ENCODE measurements around the gene SFTPA2. TPM values are rescaled to one million over a fixed set of nuclear protein-coding genes. Genes with fewer than 3 reads are reported as not detected.
A peak's percentile ranks its signal among the peaks of the same experiment; 100 is the strongest.
"Not testable (repeated sequence)": the region's sequence is repeated elsewhere in the genome, so short reads cannot be mapped to it uniquely, and the experiment has no call there.

SFTPA2 gene
- total RNA-seq (2014; rRNA removed; shearing (Covaris generic)) = not detected in 2 replicates
- polyA plus RNA-seq (2015; cell fraction: cytosol; rRNA removed) = not detected in 2 replicates
- polyA plus RNA-seq (2015; cell fraction: nucleus; rRNA removed) = not detected in 2 replicates

DNA sequence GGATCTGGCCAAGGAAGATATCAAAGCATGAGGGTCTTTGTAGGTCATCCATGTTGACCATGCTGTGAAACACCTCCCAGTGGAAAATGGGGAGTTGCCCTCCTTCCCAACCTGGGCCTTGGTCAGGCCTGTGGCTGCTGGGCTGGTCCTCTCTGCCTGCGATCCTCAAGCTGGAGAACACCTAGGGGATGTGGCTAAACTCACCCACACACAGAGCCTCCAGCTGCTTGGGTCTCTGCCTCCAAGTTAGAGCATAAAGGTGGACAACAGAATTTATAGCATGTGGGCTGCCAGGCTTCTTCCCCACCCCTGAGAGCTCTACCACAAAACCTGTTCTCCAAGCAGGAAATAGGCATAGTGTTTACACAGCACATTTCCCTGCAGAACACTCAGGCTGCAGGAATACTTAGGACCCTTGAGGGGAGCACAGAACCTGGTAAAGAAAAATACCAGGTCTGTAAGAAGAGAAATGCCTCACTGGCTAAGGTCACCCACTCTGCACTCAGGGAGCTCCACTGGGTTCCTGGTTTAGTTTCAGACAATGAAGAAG, at the start of gene SFTPA2:
Gene SFTPA2, minus strand, starts transcription at position 248 of the 550 bp plus-strand sequence. CDS start 924 bp downstream, outside the sequence.
- in situ Hi-C loops (cut with HindIII; ENCODE audit: low pct_unique_long_range_greater_than_20kb, low sequenced_read_pairs) = no loop called here
- no peak for DNase-seq (ENCODE audit: low read depth, low spot score)

DNA sequence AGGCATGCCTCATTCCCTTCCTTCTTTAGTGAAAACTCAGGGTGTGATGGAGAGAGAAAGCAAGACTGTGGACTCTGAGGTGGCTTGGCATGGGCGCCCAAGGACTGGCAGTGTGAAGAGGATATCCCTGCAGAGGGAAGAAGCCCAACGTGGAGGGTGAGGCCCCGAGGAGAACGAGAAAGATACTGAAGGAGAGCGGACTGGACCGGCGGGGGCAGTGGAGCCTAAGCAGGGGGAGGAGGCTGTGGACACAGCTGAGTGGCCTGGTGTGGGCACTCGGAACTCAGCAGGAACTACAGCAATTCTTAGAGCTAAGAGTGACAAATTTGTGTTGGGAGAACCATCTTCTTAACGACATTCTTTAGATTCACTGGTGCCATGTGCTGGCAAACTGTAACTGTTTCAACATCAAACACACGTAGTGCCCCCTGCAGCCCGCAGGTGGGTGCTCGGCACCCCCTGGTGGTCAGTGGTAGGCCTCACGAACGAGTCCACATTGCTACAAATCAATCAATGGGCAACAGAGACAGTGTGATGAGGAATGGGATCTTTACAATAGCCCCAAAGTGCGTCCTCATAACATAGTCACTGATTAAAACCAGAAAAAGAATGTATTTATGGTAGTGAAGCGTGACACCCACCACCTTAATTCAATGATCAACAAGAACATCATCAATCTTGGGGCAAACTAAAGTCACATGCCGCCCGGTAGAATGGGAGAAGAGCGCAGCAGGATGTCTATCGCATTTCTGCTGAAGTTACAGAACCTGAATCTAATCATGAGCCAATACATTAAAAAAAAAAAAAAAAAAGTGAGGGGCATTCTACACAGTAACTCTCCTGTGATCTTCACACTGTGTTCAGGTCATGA, 48.5 kb upstream of the SFTPA2 start:
- peak; percentile 56 for DNase-seq (ENCODE audit: low read depth, low spot score)
- in situ Hi-C loops (cut with HindIII; ENCODE audit: low pct_unique_long_range_greater_than_20kb, low sequenced_read_pairs) = no loop called here

DNA sequence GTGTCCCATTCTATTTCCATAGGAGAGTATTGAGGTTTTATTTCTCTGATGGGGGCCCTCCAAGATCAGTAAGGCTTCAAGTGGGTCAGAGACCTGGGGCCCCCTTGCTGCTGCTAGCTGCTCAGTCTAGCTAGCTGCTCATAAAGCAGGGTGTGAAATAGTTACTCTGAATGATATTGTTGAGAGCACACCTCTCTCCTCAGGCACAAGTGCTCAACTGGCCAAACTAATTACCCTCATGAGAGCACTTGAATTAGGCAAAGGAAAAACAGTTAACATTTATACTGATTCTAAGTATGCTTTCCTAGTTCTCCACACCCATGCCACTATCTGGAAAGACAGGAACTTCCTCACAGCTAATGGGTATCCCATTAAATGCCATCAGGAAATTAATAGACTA, 45.1 kb upstream of the SFTPA2 start:
- DNase-seq (ENCODE audit: low read depth, low spot score) = no peak
- in situ Hi-C loops (cut with HindIII; ENCODE audit: low pct_unique_long_range_greater_than_20kb, low sequenced_read_pairs) = no loop called here

DNA sequence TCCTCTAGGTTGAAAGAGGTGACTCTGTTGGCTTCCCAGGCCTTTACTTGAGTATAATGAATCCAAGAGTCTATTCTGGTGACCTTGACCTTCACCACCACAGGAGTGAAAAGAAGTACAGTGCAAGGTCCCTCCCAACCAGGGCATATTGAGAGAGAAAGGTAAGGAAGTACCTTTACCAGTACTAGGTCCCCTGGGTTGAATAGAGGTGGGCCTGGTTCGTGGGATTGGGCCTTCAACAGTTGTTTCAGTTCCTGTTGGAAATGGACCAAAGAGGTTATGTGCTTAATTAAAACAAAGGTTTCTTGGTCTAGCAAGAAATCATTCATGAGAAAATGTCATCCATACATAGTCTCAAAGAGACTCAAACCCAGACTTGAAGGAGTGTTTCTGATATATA, 44.1 kb upstream of the SFTPA2 start:
- DNase-seq (ENCODE audit: low read depth, low spot score) = no peak
- in situ Hi-C loops (cut with HindIII; ENCODE audit: low pct_unique_long_range_greater_than_20kb, low sequenced_read_pairs) = no loop called here

DNA sequence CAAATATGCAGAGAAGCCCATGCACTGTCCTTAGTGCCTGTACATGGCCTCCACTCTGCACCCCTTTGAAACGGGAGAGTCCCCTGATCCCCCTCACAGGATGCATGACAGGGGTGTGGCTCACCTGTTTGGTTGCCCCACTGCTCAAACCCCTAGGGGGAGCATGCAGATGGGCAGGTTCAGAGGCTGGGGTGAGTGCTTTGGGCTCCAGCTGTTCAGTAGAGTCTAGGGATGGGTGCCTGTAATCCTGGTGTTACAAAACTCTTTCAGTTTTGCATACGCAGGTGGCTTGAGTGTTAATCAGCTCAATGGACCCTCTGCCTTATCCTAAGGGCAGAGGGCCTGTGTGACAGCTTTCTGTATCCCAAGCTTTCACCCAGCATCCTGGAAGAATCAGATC, 42.7 kb upstream of the SFTPA2 start:
- in situ Hi-C loops (cut with HindIII; ENCODE audit: low pct_unique_long_range_greater_than_20kb, low sequenced_read_pairs) = no loop called here

DNA sequence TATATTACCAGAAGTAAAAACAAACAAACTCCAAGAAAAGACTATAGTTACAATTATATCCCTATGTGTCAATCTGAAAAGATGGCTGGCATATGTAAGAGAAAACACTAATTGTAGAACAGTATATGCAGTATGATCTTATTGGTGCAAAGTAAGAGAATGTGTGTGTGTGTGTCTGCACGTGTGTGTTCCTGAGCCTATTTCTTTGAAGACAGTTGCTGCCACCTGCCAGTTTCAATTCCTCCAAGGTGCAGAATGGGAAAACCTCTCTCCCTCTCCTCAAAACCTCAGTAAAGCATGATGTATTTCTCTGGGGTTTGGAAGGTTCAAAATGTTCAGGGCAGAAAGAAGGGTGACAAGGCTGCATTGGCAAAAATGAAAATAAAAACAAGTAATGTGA, 41.7 kb upstream of the SFTPA2 start:
- DNase-seq (ENCODE audit: low read depth, low spot score) = no peak
- in situ Hi-C loops (cut with HindIII; ENCODE audit: low pct_unique_long_range_greater_than_20kb, low sequenced_read_pairs) = no loop called here

More for the DNA sequence above, 42.7 kb upstream of the SFTPA2 start:
- no peak for DNase-seq (ENCODE audit: low read depth, low spot score)

DNA sequence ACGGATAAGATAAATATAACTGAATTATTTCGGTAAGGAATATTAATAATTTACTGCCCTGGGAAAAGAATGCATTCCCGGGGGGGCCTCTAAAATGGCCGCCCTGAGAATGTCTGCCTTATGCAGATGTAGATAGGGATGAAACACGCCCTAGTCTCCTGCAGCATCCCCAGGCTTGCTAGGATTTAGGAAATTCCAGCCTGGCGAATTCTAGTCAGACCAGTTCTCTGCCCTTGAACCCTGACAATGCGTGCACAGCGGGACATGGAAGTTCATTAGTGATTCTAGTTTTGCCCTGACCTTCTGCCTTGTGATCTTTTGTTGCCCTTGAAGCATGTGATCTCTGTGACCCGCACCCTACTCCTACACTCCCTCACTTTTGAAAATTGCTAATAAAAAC, 39.4 kb upstream of the SFTPA2 start:
- in situ Hi-C loops (cut with HindIII; ENCODE audit: low pct_unique_long_range_greater_than_20kb, low sequenced_read_pairs) = not testable (repeated sequence)

DNA sequence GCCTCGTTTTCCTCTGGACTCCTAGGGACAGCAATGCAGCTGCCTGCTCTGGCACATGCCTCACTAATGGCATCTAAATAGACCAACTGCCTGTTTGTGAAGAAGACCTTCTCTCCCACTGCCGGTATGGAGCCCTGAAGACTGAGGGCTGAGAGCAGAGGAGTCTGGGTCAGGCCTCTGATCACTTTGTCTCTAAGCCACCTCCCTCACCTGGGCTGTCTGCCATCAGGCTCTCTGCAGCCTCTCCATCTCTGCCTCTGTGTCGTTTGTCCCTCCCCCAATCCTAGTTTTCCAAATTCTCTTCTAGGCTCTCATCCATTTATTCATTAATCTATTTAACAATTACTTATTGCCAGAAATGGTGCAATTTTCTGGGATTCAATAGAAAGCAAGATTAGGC, 35.3 kb upstream of the SFTPA2 start:
- in situ Hi-C loops (cut with HindIII; ENCODE audit: low pct_unique_long_range_greater_than_20kb, low sequenced_read_pairs) = no loop called here
- no peak for DNase-seq (ENCODE audit: low read depth, low spot score)

More for the DNA sequence above, 39.4 kb upstream of the SFTPA2 start:
- DNase-seq (ENCODE audit: low read depth, low spot score) = not testable (repeated sequence)

DNA sequence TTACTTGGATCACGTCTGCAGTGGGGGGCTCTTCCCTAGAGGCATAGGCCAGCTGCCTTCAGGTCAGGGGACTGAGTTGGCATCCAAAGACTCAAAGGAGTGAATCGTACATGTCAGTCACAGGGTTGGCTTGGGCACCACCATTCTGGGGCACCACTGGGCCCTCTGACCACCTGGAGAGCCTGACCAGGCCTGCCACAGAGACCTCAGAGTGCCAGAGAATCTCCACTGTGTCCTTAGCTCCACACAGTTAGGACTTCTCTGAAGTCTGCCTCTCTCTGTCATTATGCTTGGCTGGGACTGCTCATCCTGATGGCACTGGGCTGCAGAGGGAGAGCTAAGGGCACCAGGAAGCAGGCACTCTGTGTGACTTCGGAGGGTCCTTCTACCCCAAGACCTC, 34.4 kb upstream of the SFTPA2 start:
- DNase-seq (ENCODE audit: low read depth, low spot score); in situ Hi-C loops (cut with HindIII; ENCODE audit: low pct_unique_long_range_greater_than_20kb, low sequenced_read_pairs): not testable (repeated sequence)

DNA sequence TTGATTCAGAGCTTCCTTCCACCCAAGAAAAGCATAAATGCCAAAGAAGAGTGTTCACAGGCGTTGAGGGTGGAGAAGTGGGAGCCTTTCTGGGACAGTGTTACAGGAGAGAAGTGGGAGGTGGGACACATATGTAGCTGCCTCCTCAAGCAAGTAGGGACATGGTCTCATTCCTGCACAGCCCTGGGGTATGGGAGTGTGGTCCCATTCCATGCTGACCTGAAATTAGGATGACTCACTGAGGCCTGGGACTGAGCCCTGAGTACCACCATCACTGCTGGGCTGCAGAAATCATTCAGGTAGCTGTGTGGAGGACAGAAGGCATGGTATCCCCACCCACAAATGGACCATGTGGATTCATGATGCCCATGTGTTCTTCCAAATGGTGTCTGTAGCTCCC, 33.2 kb upstream of the SFTPA2 start:
- in situ Hi-C loops (cut with HindIII; ENCODE audit: low pct_unique_long_range_greater_than_20kb, low sequenced_read_pairs) = no loop called here
- no peak for DNase-seq (ENCODE audit: low read depth, low spot score)

DNA sequence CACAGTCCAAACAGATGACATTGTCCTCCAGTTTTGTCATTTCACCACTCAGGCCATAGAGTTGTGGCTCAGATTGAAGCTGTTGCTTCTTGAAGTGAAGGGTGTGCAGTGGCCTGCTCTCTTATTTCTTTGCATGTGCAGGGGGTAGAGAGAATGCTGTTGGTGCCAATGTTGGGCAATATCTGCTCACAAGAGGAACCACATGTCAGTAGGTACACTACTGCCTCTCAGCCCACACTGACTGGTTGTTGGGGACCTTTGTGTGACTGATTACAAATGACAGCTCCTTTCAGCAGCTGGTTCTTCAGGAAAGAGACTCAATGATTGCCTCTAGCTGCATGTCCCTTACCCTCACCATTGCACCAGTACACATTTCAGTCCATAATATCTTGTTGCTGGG, 28.6 kb upstream of the SFTPA2 start:
- DNase-seq (ENCODE audit: low read depth, low spot score) = no peak
- in situ Hi-C loops (cut with HindIII; ENCODE audit: low pct_unique_long_range_greater_than_20kb, low sequenced_read_pairs) = no loop called here

DNA sequence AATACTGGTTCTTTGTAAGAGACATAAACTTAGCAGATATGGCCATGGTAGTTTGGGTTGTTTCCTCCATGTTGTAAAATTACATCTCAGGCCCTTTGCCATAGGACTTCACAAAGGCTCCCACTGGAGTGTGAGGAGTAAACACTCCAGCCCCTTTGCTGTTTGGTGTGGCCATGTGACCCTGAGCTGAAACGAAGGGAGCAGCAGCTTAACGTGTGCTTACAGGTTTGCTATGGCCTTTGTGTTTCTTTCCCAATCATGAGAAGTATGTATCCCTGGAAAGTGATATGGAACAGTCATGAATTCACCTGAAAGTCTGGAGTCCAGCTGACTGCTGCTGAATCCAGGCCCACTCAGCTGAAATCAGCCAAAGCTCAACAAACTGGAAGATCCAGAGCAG, 26.7 kb upstream of the SFTPA2 start:
- in situ Hi-C loops (cut with HindIII; ENCODE audit: low pct_unique_long_range_greater_than_20kb, low sequenced_read_pairs) = no loop called here
- no peak for DNase-seq (ENCODE audit: low read depth, low spot score)

DNA sequence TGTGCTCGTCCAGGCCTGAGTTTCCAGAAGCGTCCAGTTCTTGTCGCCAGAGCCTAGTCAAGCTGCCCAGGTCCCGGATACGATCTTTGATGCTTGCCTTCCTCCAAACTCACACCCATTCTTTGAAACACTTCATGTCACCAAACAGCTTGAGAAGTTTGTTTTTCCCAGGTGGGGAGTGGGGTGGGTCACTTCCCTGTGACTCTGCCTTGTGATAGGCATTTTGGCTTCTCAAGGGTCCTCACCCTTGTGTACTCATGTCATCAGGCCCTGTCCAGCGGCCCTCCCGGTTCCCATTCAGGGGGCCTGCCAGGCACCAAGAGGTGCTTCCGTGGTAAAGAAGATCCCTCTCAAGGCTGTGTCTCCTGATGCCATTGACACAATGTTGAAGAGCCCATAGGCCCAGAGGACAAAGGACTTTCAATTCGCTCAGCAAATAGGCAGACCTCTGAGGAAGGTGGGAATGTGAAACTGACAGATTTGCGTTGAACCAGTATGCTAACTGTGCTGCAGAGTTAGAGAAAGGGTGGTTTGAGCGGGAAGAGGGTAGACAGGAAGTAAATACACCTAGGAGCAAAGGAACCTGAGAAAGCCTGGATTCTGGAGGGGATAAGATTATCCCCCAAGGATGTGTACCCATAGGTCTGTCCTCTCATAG, 25.8 kb upstream of the SFTPA2 start:
- in situ Hi-C loops (cut with HindIII; ENCODE audit: low pct_unique_long_range_greater_than_20kb, low sequenced_read_pairs) = no loop called here
- DNase-seq (ENCODE audit: low read depth, low spot score) = no peak

DNA sequence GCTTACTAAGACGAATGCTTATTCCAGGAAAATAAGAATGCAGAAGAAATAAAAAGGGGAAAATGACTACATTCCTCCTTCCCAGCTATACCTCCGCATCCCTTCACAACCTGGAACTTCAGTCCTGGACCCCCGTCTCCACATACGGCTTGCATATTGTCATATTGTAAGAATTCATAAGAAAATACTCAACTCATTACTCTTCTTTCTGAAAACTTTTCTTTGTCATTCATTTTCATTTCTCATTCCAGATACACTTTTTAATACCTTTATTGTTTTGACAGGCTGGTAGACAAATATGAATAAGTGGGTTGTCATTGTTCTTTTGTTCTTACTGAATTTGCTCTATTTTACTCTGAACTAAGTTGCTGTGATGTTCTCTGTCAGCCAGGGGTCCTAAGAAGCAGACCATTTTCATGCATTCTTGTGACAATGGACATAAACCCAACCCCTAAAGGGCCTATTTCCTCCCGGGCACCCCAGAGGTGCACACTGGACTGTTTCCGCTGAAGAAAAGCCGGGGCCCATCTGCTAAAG, 23.3 kb upstream of the SFTPA2 start:
- in situ Hi-C loops (cut with HindIII; ENCODE audit: low pct_unique_long_range_greater_than_20kb, low sequenced_read_pairs) = no loop called here
- no peak for DNase-seq (ENCODE audit: low read depth, low spot score)

DNA sequence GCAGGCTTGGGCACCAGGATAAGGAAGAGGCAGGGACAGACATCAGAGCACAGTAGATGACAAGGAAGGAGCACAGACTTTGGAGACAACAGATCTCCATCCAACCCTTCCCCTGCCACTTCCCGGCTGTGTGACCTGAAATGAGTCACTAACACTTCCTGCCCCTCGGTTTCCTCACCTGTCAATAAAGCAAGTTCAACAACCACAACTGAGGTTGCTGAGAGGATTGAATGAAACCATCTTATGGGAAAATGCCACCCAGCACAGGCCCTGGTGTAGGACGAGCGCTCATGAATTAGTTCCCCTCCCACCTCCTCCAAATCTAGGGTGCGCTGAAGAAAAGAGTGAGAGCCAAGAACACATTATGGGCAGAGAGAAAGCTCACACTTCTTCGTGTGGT, 22.7 kb upstream of the SFTPA2 start:
- DNase-seq (ENCODE audit: low read depth, low spot score); in situ Hi-C loops (cut with HindIII; ENCODE audit: low pct_unique_long_range_greater_than_20kb, low sequenced_read_pairs): not testable (repeated sequence)

DNA sequence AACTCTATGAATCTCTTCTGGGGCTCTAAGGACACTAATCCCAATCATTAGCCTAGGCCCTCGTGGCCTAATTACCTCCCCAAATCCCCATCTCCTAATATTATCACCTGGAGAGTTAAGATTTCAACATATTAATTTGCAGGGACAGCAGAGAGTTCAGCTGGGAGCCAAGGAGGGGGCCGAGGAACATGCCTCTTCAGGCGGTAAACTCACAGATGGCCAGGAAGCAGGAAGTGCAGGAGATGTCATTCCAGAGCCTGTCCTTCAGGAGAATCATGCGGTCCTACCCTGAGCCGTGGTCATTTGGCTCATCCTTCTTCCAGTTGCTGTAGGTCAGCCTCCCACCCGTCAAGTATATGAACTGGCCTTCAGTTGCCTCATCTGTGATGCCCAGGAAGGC, 21.9 kb upstream of the SFTPA2 start:
- in situ Hi-C loops (cut with HindIII; ENCODE audit: low pct_unique_long_range_greater_than_20kb, low sequenced_read_pairs) = no loop called here
- DNase-seq (ENCODE audit: low read depth, low spot score) = no peak

DNA sequence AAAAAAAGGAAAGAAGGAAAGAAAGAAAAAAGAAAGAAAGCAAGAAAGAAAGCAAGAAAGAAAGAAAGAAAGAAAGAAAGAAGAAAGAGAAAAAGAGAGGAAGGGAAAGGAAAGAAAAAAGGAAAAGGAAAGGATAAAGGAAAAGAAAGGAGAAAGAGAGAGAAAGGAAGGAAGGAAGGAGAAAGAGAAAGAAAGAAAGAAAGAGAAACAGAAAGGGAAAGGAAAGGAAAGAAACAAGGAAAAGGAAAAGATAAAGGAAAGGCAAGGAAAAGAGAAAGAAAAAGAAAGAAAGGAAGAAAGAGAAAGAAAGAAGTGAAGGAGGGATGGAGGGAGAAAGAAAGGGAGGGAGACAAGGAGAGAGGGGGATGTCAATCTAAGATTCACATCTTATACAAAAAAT, 20.8 kb upstream of the SFTPA2 start:
- no peak for DNase-seq (ENCODE audit: low read depth, low spot score)
- in situ Hi-C loops (cut with HindIII; ENCODE audit: low pct_unique_long_range_greater_than_20kb, low sequenced_read_pairs) = no loop called here

DNA sequence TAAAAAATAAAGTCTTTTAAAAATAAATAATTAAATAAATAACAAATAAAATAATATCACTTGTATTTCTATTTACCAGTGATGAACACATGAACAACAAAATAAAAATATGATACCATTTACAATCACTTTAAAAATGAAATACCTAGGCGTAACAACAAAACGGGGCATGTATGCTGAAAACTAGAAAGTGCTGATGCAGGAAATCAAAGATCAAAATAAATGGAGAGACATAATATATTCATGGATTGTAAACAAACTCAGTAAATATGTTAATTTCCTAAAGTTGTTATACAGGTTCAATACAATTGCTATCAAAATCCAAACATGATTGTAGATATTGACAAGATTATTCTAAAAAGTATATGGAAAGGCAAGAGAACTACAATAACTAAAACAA, 19.2 kb upstream of the SFTPA2 start:
- in situ Hi-C loops (cut with HindIII; ENCODE audit: low pct_unique_long_range_greater_than_20kb, low sequenced_read_pairs) = no loop called here
- no peak for DNase-seq (ENCODE audit: low read depth, low spot score)

All from SK-MEL-5 (cell line).